HCT116 (cell line): ENCODE measurements around the gene GNAI2. TPM values are rescaled to one million over a fixed set of nuclear protein-coding genes. Genes with fewer than 3 reads are reported as not detected.

Source experiments
- ATAC-seq: fragments of 200-7000 bp; cut with Tn5 transposase; 2 replicates; pipeline ENCODE4 v1.9.1; 2020; ENCODE audit warnings: mild to moderate bottlenecking, moderate library complexity
- BruUV-seq: library from RNA; stranded (reverse); fragments of 400-500 nt; replicated peaks from 2 replicates; lab custom pipeline; 2021; lab: Mats Ljungman, UMichigan
- CTCF ChIA-PET: fragments of 300-600 bp; sonication (Branson Sonifier 250); formaldehyde crosslinking; loops from one replicate; lab custom pipeline; 2021; ENCODE audit warnings: antibody characterized with exemption; lab: Charles Lee
- POLR2A ChIA-PET: fragments of 300-600, 350-600 bp; sonication (Branson Sonifier 250); formaldehyde crosslinking; loops from one replicate; lab custom pipeline; 2021; ENCODE audit warnings: antibody characterized with exemption; lab: Charles Lee
- RAD21 ChIA-PET, 2 experiments: fragments of 300-600 bp; sonication (Branson Sonifier 250); formaldehyde crosslinking; loops; one replicate each; lab custom pipeline; 2023; ENCODE audit warnings: low total read pairs in 2 of 2; ENCODE audit not compliant: uncharacterized antibody in 2 of 2, unreplicated experiment in 2 of 2, low non-redundant PET in 1 of 2; lab: Charles Lee
- DNase-seq: peaks from one replicate; pipeline ENCODE4 v3.0.0-alpha.2; 2010; ENCODE audit warnings: low read depth, low spot score
- H2AFZ ChIP-seq: fragments of 200-600 bp; shearing (Covaris generic), sonication (generic); 2 replicates; pipeline ENCODE4 v1.6.1; 2017; ENCODE audit warnings: low read depth, mixed run types, mixed read lengths, antibody characterized with exemption, low read length; ENCODE audit not compliant: poor library complexity, severe bottlenecking
- H3K27ac ChIP-seq: 2 replicates; pipeline ENCODE4 v1.5.1; 2012; ENCODE audit warnings: low read depth, low read length
- H3K27me3 ChIP-seq: fragments of 200-600 bp; sonication (generic); 2 replicates; pipeline ENCODE4 v1.6.1; 2016; ENCODE audit warnings: mixed run types, low read length, mixed read lengths; ENCODE audit not compliant: insufficient read depth
- H3K36me3 ChIP-seq, 2 experiments: fragments of 200-500 bp in 1 of 2; fragments of 200-600 bp in 1 of 2; sonication (Bioruptor generic) in 1 of 2; sonication (generic) in 1 of 2; 2 replicates each; pipeline versions ENCODE4 v1.5.1 to v1.6.1; 2014 to 2016; ENCODE audit warnings: low read length in 2 of 2, inconsistent platforms in 1 of 2, mixed read lengths in 1 of 2, mixed run types in 1 of 2; ENCODE audit not compliant: insufficient read depth in 2 of 2, control insufficient read depth in 1 of 2
- H3K4me1 ChIP-seq, 2 experiments: fragments of 200-600 bp in 1 of 2; sonication (generic) in 1 of 2; 2 replicates each; pipeline versions ENCODE4 v1.5.1 to v1.6.1; 2012 to 2017; ENCODE audit warnings: low read length in 2 of 2, inconsistent platforms in 1 of 2, mild to moderate bottlenecking in 1 of 2, mixed read lengths in 1 of 2, mixed run types in 1 of 2, moderate library complexity in 1 of 2; ENCODE audit not compliant: insufficient read depth in 2 of 2, control insufficient read depth in 1 of 2
- H3K4me2 ChIP-seq: fragments of 200-600 bp; sonication (generic); 2 replicates; pipeline ENCODE4 v1.6.1; 2017; ENCODE audit warnings: mixed run types, low read length, mixed read lengths
- H3K4me3 ChIP-seq, 2 experiments: fragments of 200-600 bp in 1 of 2; sonication (generic) in 1 of 2; replicated peaks in 1 of 2; 2 replicates each; pipeline ENCODE4 v1.5.1; 2011 to 2016; ENCODE audit warnings: low read length in 2 of 2, control low read depth in 1 of 2, low read depth in 1 of 2, mild to moderate bottlenecking in 1 of 2, mixed read lengths in 1 of 2, mixed run types in 1 of 2
- H3K79me2 ChIP-seq: fragments of 200-600 bp; sonication (generic); 2 replicates; pipeline ENCODE4 v1.6.1; 2017; ENCODE audit warnings: mild to moderate bottlenecking, mixed run types, low read length, moderate library complexity, mixed read lengths; ENCODE audit not compliant: insufficient read depth
- H3K9ac ChIP-seq: fragments of 200-600 bp; sonication (generic); 2 replicates; pipeline ENCODE4 v1.6.1; 2016; ENCODE audit warnings: low read length, mixed read lengths
- H3K9me2 ChIP-seq: fragments of 200-600 bp; sonication (generic), shearing (Covaris generic); 2 replicates; pipeline ENCODE4 v1.6.1; 2017; ENCODE audit warnings: mixed run types, mild to moderate bottlenecking, moderate library complexity; ENCODE audit not compliant: insufficient read depth
- H3K9me3 ChIP-seq, 2 experiments: fragments of 200-500 bp in 1 of 2; fragments of 200-600 bp in 1 of 2; sonication (Bioruptor generic) in 1 of 2; sonication (generic) in 1 of 2; 2 replicates each; pipeline ENCODE4 v1.6.1; 2014 to 2017; ENCODE audit warnings: low read length in 2 of 2, mixed read lengths in 2 of 2, inconsistent platforms in 1 of 2, low read depth in 1 of 2, mild to moderate bottlenecking in 1 of 2, mixed run types in 1 of 2, moderate library complexity in 1 of 2; ENCODE audit not compliant: control insufficient read depth in 1 of 2, insufficient read depth in 1 of 2
- H4K20me1 ChIP-seq: fragments of 200-600 bp; sonication (generic), shearing (Covaris generic); 2 replicates; pipeline ENCODE4 v1.6.1; 2017; ENCODE audit warnings: mixed run types, mild to moderate bottlenecking, moderate library complexity; ENCODE audit not compliant: insufficient read depth
- ATF3 ChIP-seq: IDR thresholded peaks from 2 replicates; pipeline ENCODE4 v1.6.1; 2012
- CBX3 ChIP-seq: IDR thresholded peaks from 2 replicates; pipeline ENCODE4 v1.6.1; 2012; ENCODE audit warnings: low read depth
- CEBPB ChIP-seq: IDR thresholded peaks from 2 replicates; pipeline ENCODE4 v1.6.1; 2012; ENCODE audit warnings: low read depth
- CTCF ChIP-seq, 3 experiments: fragments of 200-600 bp in 1 of 3; sonication (generic) in 1 of 3; IDR thresholded peaks in 2 of 3; conservative IDR thresholded peaks in 1 of 3; 2 replicates each; pipeline ENCODE4 v1.5.1; 2012 to 2017; ENCODE audit warnings: low read depth in 2 of 3, low read length in 2 of 3, antibody characterized with exemption in 1 of 3, borderline replicate concordance in 1 of 3, control low read depth in 1 of 3, mild to moderate bottlenecking in 1 of 3, mixed read lengths in 1 of 3, mixed run types in 1 of 3, moderate library complexity in 1 of 3; ENCODE audit not compliant: insufficient read depth in 1 of 3
- EGR1 ChIP-seq: IDR thresholded peaks from 2 replicates; pipeline ENCODE4 v1.6.1; 2012; ENCODE audit warnings: low read depth
- ELF1 ChIP-seq: IDR thresholded peaks from 2 replicates; pipeline ENCODE4 v1.6.1; 2012; ENCODE audit warnings: low read depth, borderline replicate concordance
- EZH2 ChIP-seq: fragments of 200-600 bp; sonication (generic); IDR thresholded peaks from 2 replicates; pipeline ENCODE4 v1.6.1; 2017; ENCODE audit warnings: antibody characterized with exemption, mixed run types
- EZH2phosphoT487 ChIP-seq: fragments of 200-600 bp; IDR thresholded peaks from 2 replicates; pipeline ENCODE4 v1.6.1; 2018; ENCODE audit warnings: antibody characterized with exemption, borderline replicate concordance
- POLR2AphosphoS5 ChIP-seq: IDR thresholded peaks from 2 replicates; pipeline ENCODE4 v1.6.1; 2011; ENCODE audit warnings: mild to moderate bottlenecking, low read depth, low read length, moderate library complexity
- RAD21 ChIP-seq: IDR thresholded peaks from 2 replicates; pipeline ENCODE4 v1.6.1; 2012; ENCODE audit warnings: low read depth, mild to moderate bottlenecking
- REST ChIP-seq: IDR thresholded peaks from 2 replicates; pipeline ENCODE4 v1.6.1; 2012; ENCODE audit warnings: low read depth
- SIN3A ChIP-seq: IDR thresholded peaks from 2 replicates; pipeline ENCODE4 v1.6.1; 2012; ENCODE audit warnings: low read depth
- SP1 ChIP-seq: IDR thresholded peaks from 2 replicates; pipeline ENCODE4 v1.6.1; 2012; ENCODE audit warnings: low read depth
- SRF ChIP-seq: IDR thresholded peaks from 2 replicates; pipeline ENCODE4 v1.6.1; 2012; ENCODE audit warnings: low read depth
- TCF7L2 ChIP-seq: IDR thresholded peaks from 2 replicates; pipeline ENCODE4 v1.7.0; 2011; ENCODE audit warnings: borderline replicate concordance, inconsistent platforms; ENCODE audit not compliant: insufficient read depth, insufficient read length; ENCODE audit errors: extremely low read depth
- YY1 ChIP-seq: IDR thresholded peaks from 2 replicates; pipeline ENCODE4 v1.6.1; 2011; ENCODE audit warnings: low read length, low read depth, moderate library complexity, mild to moderate bottlenecking; ENCODE audit not compliant: insufficient replicate concordance; ENCODE audit errors: extremely low read depth
- ZBTB33 ChIP-seq: IDR thresholded peaks from 2 replicates; pipeline ENCODE4 v1.6.1; 2011; ENCODE audit warnings: mild to moderate bottlenecking, low read length, moderate library complexity; ENCODE audit not compliant: insufficient replicate concordance; ENCODE audit errors: extremely low read depth
- ZFX ChIP-seq: fragments of 450-650 bp; IDR thresholded peaks from 2 replicates; pipeline ENCODE4 v1.6.1; 2017
- ZNF274 ChIP-seq: fragments of 200-500 bp; sonication (Bioruptor generic); IDR thresholded peaks from 2 replicates; pipeline ENCODE4 v1.6.1; 2014; ENCODE audit warnings: mild to moderate bottlenecking, low read depth, low read length, inconsistent platforms
- intact Hi-C: fragments of 100-400 bp; cut with micrococcal nuclease; formaldehyde crosslinking; loops from 2 replicates; pipeline ENCODE4 v1.10.0; 2022
- total RNA-seq: library from RNA; stranded (reverse); gene quantifications from one replicate; pipeline ENCODE4 v1.2.1, GENCODE V29; 2021; ENCODE audit not compliant: unreplicated experiment

Gene GNAI2
- total RNA-seq, 1 experiment from 2014 or later = 170 TPM

GRCh38 chr3:50219285-50219684, 16.7 kb upstream of the GNAI2 start:
- intact Hi-C loops = no loop called here
- Histone ChIP-seq H4K20me1 (no peaks in the 10 kb centered on the region), H3K27ac (no peak overlapping the region), H3K4me1 (no peaks in the 10 kb centered on the region), H3K9me2 (no peaks in the 10 kb centered on the region), H2AFZ (no peak overlapping the region), H3K27me3 (no peaks in the 10 kb centered on the region), H3K9ac (no peak overlapping the region), H3K9me3 (no peaks in the 10 kb centered on the region), H3K79me2 (no peaks in the 10 kb centered on the region), H3K36me3 (no peaks in the 10 kb centered on the region), H3K4me3 (no peak overlapping the region), H3K4me2 (no peak overlapping the region)
- CTCF ChIA-PET = interaction anchor here (4.1 kb wide), 1 partner anchor 24 kb away, joined by 26 read pairs; no protein-coding TSS in a partner anchor
- TF ChIP-seq SP1 = no peak
- no peak for TF ChIP-seq ZNF274
- no peak for TF ChIP-seq EGR1
- no peak for TF ChIP-seq REST
- TF ChIP-seq SRF = no peak
- no peak for TF ChIP-seq ELF1
- no peak for TF ChIP-seq CBX3
- TF ChIP-seq ZFX = no peak
- no peak for TF ChIP-seq CTCF (IDR thresholded peaks at IDR 0.05 in 2 of 3, conservative IDR thresholded peaks at IDR 0.05 in 1 of 3; ENCODE audit: borderline replicate concordance in 1 of 3, insufficient read depth in 1 of 3, low read depth in 2 of 3, low read length in 2 of 3)
- TF ChIP-seq ZBTB33 = no peak
- TF ChIP-seq SIN3A = no peak
- no peak for TF ChIP-seq POLR2AphosphoS5
- TF ChIP-seq EZH2phosphoT487 = no peak
- TF ChIP-seq CEBPB = no peak
- TF ChIP-seq TCF7L2 = no peak
- TF ChIP-seq YY1 = no peak
- no peak for TF ChIP-seq EZH2
- no peak for TF ChIP-seq ATF3
- TF ChIP-seq RAD21 = no peak
- POLR2A ChIA-PET = no interaction called here
- BruUV-seq = no TSS peak
- ATAC-seq = no peak
- no peak for DNase-seq
- RAD21 ChIA-PET = no interaction called here
